Nephron (organoid): ENCODE data around the gene TRDN.
"Not testable (repeated sequence)": the region's sequence is repeated elsewhere in the genome, so short reads cannot be mapped to it uniquely, and the experiment has no call there.

ENCODE experiments used
- H3K27ac Mint-ChIP-seq, 3 experiments: 2 replicates each; pipeline ENCODE4 v1.8.0; 2020; ENCODE audit warnings: mixed read lengths in 3 of 3, mild to moderate bottlenecking in 2 of 3, moderate library complexity in 1 of 3
- H3K27me3 Mint-ChIP-seq: 2 replicates; pipeline ENCODE4 v1.8.0; 2021; ENCODE audit warnings: low read depth, mild to moderate bottlenecking, moderate library complexity, mixed read lengths
- H3K36me3 Mint-ChIP-seq: 2 replicates; pipeline ENCODE4 v1.8.0; 2020; ENCODE audit warnings: low read depth, mixed read lengths
- H3K4me1 Mint-ChIP-seq: 2 replicates; pipeline ENCODE4 v1.8.0; 2020; ENCODE audit warnings: mixed read lengths
- H3K4me3 Mint-ChIP-seq, 3 experiments: 2 replicates each; pipeline ENCODE4 v1.8.0; 2020; ENCODE audit warnings: mild to moderate bottlenecking in 3 of 3, mixed read lengths in 3 of 3, moderate library complexity in 2 of 3
- H3K9me3 Mint-ChIP-seq: 2 replicates; pipeline ENCODE4 v1.8.0; 2020; ENCODE audit warnings: mixed read lengths
- TF ChIP-seq, protein P1 (sequence below), 3 experiments: fragments of 200-600 bp; sonication (generic); IDR thresholded peaks; one replicate each; pipeline ENCODE4 v1.5.0; 2021; ENCODE audit warnings: antibody characterized with exemption in 3 of 3; ENCODE audit not compliant: unreplicated experiment in 3 of 3

The TRDN gene

DNA sequence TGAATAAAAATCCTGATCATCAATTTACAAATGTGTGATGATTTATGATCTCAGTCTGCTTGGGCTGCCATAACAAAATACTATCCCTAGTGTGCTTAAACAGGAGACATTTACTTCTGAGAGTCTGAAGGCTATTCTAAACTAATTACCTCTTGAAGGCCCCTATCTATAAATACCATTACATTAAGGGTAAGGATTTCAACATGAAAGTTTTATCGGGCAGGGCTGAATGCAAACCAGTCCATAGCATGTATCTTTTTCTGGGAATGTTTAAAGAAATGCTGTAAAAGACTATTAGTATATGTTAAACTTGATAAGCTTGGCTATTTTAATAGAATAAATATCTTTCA is 48.2 kb downstream of the TRDN start:
- Mint-ChIP-seq H3K4me1 (peaks cover 10% of the 10 kb centered on the region), H3K4me3 (no peak overlapping the region), H3K9me3 (no peaks in the 10 kb centered on the region), H3K27ac (no peak overlapping the region), H3K27me3 (no peaks in the 10 kb centered on the region), H3K36me3 (no peaks in the 10 kb centered on the region)
- TF ChIP-seq, protein P1, sequence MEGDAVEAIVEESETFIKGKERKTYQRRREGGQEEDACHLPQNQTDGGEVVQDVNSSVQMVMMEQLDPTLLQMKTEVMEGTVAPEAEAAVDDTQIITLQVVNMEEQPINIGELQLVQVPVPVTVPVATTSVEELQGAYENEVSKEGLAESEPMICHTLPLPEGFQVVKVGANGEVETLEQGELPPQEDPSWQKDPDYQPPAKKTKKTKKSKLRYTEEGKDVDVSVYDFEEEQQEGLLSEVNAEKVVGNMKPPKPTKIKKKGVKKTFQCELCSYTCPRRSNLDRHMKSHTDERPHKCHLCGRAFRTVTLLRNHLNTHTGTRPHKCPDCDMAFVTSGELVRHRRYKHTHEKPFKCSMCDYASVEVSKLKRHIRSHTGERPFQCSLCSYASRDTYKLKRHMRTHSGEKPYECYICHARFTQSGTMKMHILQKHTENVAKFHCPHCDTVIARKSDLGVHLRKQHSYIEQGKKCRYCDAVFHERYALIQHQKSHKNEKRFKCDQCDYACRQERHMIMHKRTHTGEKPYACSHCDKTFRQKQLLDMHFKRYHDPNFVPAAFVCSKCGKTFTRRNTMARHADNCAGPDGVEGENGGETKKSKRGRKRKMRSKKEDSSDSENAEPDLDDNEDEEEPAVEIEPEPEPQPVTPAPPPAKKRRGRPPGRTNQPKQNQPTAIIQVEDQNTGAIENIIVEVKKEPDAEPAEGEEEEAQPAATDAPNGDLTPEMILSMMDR (IDR thresholded peaks at IDR 0.05; ENCODE audit: unreplicated experiment in 3 of 3) = no peak

DNA sequence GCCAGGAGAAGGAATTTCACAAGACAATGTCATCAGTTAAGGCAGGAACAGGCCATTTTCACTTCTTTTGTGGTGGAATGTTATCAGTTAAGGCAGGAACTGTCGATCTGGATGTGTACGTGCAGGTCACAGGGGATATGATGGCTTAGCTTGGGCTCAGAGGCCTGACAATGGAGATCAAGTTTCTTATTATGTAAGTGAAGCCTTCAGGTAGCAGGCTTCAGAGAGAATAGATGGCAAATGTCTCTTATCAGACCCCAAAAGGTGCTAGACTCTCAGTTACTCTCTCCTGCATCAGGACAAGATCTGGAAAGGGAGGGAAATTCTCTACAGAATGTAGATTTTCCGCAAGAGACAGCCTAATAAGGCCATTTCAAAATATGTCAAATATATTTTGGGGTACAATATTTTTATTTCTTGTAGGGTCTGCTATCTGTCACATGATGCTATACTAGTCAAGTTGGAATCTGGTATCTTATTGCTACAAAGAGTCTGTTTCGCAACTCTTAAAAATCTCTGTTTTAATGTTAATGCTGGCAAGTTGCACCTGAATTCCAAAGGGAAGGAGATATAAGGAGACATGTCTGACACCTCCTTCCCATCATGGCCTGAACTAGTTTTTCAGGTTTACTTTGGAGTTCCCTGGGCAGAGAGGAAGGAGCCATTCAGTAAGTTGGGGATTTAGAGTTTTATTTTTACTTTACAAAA is 48.8 kb downstream of the TRDN start:
- TF ChIP-seq, protein P1 (IDR thresholded peaks at IDR 0.05; ENCODE audit: unreplicated experiment in 3 of 3) = no peak
- Mint-ChIP-seq H3K4me3 (no peak overlapping the region), H3K9me3 (no peaks in the 10 kb centered on the region), H3K4me1 (peaks cover 10% of the 10 kb centered on the region), H3K27me3 (no peaks in the 10 kb centered on the region), H3K36me3 (no peaks in the 10 kb centered on the region), H3K27ac (no peak overlapping the region)

DNA sequence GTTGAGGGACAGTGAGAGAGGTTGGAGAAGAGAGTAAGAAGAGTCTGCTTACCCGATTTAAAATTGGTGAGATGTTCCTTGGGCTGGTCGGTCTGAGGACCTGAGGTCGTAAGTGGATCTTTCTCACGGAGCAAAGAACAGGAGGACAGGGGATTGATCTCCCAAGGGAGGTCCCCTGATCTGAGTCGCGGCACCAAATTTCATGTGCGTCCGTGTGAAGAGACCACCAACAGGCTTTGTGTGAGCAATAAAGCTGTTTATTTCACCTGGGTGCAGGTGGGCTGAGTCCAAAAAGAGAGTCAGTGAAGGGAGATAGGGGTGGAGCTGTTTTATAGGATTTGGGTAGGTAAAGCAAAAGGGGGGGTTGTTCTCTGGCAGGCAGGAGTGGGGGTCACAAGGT is 49.3 kb downstream of the TRDN start:
- not testable (repeated sequence) for H3K4me1 Mint-ChIP-seq, H3K9me3 Mint-ChIP-seq, H3K27me3 Mint-ChIP-seq, H3K4me3 Mint-ChIP-seq, H3K27ac Mint-ChIP-seq, H3K36me3 Mint-ChIP-seq

DNA sequence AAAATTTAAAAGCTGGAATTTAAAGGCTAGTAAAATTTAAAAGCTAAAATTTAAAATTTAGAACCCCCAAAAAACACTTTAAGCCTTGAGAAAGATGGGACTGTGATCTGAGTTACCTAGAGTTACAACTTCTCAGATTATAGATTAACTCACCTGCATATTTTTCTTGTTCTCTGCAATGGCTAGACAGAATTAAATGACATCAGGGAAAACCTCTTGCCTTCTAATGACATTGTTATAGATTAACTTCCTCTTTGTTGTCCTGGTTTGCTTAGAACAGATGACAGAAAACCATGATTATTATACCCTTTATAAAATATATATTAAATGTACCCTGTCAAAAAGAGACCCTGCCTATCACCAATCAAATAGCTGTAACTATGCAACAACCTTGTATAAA is 56.4 kb downstream of the TRDN start:
- Mint-ChIP-seq H3K27me3 (no peaks in the 10 kb centered on the region), H3K4me3 (no peak overlapping the region)

DNA sequence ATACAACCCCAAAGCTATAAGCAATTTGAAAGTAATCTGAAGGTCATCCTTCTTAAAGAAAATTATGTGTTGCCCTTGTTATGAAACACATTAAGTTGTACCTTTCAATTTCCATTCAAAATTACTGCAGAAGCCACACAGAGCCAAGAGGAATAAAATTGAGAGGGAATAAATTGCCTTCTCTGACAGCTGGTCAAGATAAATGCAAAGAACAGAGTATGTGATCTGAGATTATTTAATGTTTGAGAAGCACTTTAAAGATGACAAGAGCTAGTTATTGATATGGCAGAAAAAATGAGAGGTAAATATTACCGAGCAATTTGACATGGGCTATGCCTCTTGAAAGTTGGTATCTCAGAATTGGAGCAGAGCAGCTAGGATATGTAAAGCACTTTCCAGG is 61.6 kb downstream of the TRDN start:
- Mint-ChIP-seq H3K27me3 (no peaks in the 10 kb centered on the region), H3K36me3 (no peaks in the 10 kb centered on the region), H3K27ac (no peak overlapping the region), H3K4me3 (no peak overlapping the region), H3K9me3 (no peaks in the 10 kb centered on the region), H3K4me1 (no peaks in the 10 kb centered on the region)
- TF ChIP-seq, protein P1 (IDR thresholded peaks at IDR 0.05; ENCODE audit: unreplicated experiment in 3 of 3) = no peak

More for the DNA sequence above, 56.4 kb downstream of the TRDN start:
- Mint-ChIP-seq H3K4me1 (no peaks in the 10 kb centered on the region), H3K27ac (peak overlapping the region; percentile 27 to 74 (median 63)), H3K9me3 (no peaks in the 10 kb centered on the region), H3K36me3 (no peaks in the 10 kb centered on the region)
- TF ChIP-seq, protein P1 (IDR thresholded peaks at IDR 0.05; ENCODE audit: unreplicated experiment in 3 of 3) = no peak

DNA sequence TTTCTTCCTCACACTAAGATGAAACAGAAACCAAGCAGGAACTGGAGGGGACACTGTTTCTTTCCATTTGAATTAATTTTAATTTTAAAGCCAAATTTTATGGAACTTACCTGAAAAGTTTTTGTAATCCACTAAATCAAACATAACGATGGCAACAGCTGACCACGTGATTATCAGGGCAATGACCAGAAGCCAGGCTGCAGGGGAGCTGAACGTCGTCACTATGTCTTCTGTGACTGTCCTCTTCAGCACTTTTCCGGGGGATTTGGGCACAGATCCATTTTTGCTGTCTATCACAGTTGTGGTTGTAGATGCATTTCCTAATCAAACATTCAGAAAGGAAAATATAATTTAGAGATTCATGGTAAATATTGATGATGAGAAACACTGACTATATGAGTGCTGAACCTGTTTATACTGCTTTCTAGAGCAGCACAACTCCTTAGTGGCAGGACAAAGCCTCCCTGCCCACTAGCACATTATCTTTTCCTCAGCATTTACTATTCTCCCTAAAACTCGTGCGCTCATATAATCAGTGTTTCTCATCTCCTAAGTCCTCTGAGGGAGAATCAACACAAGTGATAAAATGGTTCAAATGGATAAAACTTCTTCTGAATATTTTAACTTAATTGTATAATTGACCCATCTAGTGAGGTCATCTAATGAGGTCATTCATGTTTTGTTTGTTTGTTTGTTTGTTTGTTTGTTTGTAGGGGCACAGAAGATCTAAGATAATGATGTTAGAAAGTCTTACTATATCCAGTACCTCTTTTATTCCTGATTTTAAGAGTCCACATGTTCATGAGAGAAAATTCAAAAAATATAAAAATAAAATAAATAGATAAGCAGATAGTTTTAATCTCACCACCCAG is 65.7 kb downstream of the TRDN start:
- Mint-ChIP-seq H3K27ac (no peak overlapping the region), H3K36me3 (no peaks in the 10 kb centered on the region), H3K4me3 (no peak overlapping the region), H3K27me3 (no peaks in the 10 kb centered on the region), H3K9me3 (no peaks in the 10 kb centered on the region), H3K4me1 (no peaks in the 10 kb centered on the region)
- TF ChIP-seq, protein P1 (IDR thresholded peaks at IDR 0.05; ENCODE audit: unreplicated experiment in 3 of 3) = no peak
